ENCODE measurements around the gene BYSL. TPM values are rescaled to one million over a fixed set of nuclear protein-coding genes. Genes with fewer than 3 reads are reported as not detected.

The BYSL gene, protein sequence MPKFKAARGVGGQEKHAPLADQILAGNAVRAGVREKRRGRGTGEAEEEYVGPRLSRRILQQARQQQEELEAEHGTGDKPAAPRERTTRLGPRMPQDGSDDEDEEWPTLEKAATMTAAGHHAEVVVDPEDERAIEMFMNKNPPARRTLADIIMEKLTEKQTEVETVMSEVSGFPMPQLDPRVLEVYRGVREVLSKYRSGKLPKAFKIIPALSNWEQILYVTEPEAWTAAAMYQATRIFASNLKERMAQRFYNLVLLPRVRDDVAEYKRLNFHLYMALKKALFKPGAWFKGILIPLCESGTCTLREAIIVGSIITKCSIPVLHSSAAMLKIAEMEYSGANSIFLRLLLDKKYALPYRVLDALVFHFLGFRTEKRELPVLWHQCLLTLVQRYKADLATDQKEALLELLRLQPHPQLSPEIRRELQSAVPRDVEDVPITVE
- polyA plus RNA-seq (2012; ENCODE audit: low read depth, missing spikeins), result 19.1 TPM

DNA sequence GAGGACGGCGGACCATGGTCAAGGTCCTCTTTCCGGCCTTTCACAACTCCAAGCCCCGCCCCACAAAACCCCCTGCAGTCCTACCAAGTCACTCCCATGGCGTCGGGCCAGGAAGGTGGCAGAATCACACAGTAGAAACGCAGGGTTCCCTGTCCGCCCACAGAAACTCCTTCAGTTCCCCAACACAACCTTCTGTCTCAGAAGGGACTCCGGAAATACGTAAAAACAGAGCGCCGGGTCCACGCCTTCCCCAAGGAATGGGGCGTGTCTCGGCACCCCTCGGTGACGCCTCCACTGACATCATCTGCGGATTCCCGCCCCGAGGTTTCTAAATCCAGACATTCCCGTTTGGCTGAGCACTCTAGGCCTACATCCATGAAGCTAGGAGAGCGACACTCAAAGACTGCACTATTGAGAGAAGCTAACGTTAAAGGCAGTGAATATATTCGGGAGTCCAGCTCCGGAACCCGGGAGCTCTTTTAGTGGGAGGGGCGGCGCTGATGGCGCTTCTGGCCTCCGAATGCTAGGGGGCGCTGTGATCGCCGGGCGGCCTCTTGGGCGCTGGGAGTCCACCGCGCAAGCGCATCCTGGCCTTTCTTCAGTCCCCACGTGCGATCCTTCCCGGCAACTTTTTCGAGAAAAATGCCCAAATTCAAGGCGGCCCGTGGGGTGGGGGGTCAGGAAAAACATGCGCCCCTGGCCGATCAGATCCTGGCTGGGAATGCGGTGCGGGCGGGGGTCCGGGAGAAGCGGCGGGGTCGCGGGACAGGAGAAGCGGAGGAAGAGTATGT lies at the start of gene BYSL, which contains the start of gene MED20:
BYSL (plus strand) TSS at position 579 of the 791 bp plus-strand sequence; CDS start at position 643, 64 bp downstream.
MED20 (minus strand) TSS at position 219 of the 791 bp plus-strand sequence; CDS start at position 98, 121 bp downstream.
- peak; percentile 76 for FAIRE-seq
- TF ChIP-seq PAX5 (IDR thresholded peaks at IDR 0.05; ENCODE audit: insufficient read depth, low read length, severe bottlenecking) (peak; percentile 7), TAF1 (IDR thresholded peaks at IDR 0.05; ENCODE audit: low read depth, low read length) (peak; percentile 52; the same call in 1 of the 2 replicates), SPI1 (IDR thresholded peaks at IDR 0.05; ENCODE audit: low read depth, low read length) (peak; percentile 66), POLR2A (IDR thresholded peaks at IDR 0.05; ENCODE audit: low read depth, low read length) (0 out of 2 replicates have a peak, but pooled peaks have one; percentile 40), POU2F2 (IDR thresholded peaks at IDR 0.05; ENCODE audit: low read depth, low read length) (peak; percentile 20; the same call in 1 of the 2 replicates), POLR2AphosphoS5 (IDR thresholded peaks at IDR 0.05; ENCODE audit: low read depth, low read length) (peak; percentile 35; the same call in 1 of the 2 replicates)

DNA sequence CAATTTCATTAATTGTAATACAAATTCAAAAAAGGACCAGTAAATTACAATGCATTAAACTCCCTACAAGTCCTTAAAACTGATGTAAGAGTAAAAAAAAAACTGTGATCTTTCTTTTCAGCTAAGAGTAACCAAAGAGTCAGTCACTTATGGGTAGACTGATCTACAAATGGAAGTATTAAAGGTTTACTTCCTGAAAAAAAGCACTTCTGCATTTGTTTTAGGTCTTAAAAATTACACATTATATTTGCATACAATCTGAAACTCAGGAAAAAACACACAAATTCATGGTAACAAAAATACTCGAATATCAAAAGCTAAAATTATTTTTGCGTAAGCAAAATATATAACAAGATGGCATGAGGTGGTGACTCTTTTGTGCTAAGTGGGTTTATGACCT lies 49.6 kb upstream of the BYSL start:
- TF ChIP-seq TAF1 (IDR thresholded peaks at IDR 0.05; ENCODE audit: low read depth, low read length) (no peak), POU2F2 (IDR thresholded peaks at IDR 0.05; ENCODE audit: low read depth, low read length) (no peak), SPI1 (IDR thresholded peaks at IDR 0.05; ENCODE audit: low read depth, low read length) (no peak), PAX5 (IDR thresholded peaks at IDR 0.05; ENCODE audit: insufficient read depth, low read length, severe bottlenecking) (no peak), POLR2A (IDR thresholded peaks at IDR 0.05; ENCODE audit: low read depth, low read length) (no peak), POLR2AphosphoS5 (IDR thresholded peaks at IDR 0.05; ENCODE audit: low read depth, low read length) (no peak)
- no peak for DNase-seq (ENCODE audit: insufficient read length, low spot score)
- FAIRE-seq, result no peak

More for the DNA sequence above, at the start of gene BYSL, which contains the start of gene MED20:
- DNase-seq (ENCODE audit: insufficient read length, low spot score), result peak; percentile 91

DNA sequence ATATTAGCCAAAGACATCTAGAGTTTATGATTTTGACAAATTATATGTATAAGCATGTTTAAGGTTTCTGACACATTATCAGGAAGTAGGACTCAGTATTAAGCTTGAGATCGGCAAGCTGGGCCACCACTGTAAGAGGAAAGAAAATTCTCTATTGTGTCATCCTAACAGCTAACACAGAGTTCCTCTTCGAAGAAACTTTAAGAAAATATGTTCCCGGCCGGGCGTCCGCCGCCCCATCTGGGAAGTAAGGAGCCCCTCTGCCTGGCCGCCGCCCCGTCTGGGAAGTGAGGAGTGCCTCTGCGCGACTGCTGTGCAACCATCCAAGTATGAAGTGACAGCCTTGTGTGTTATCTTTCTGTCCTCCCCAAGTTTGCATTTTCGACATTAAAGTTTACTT lies 49.2 kb upstream of the BYSL start:
- TF ChIP-seq PAX5 (IDR thresholded peaks at IDR 0.05; ENCODE audit: insufficient read depth, low read length, severe bottlenecking) (no peak), POLR2A (IDR thresholded peaks at IDR 0.05; ENCODE audit: low read depth, low read length) (no peak), POLR2AphosphoS5 (IDR thresholded peaks at IDR 0.05; ENCODE audit: low read depth, low read length) (no peak), TAF1 (IDR thresholded peaks at IDR 0.05; ENCODE audit: low read depth, low read length) (no peak), POU2F2 (IDR thresholded peaks at IDR 0.05; ENCODE audit: low read depth, low read length) (no peak), SPI1 (IDR thresholded peaks at IDR 0.05; ENCODE audit: low read depth, low read length) (no peak)
- FAIRE-seq, result no peak
- DNase-seq (ENCODE audit: insufficient read length, low spot score), result no peak

GRCh38 chr6:41874741-41875140 lies 46.6 kb upstream of the BYSL start:
- no peak for TF ChIP-seq TAF1 (IDR thresholded peaks at IDR 0.05; ENCODE audit: low read depth, low read length)
- no peak for TF ChIP-seq POU2F2 (IDR thresholded peaks at IDR 0.05; ENCODE audit: low read depth, low read length)
- no peak for TF ChIP-seq PAX5 (IDR thresholded peaks at IDR 0.05; ENCODE audit: insufficient read depth, low read length, severe bottlenecking)
- TF ChIP-seq POLR2AphosphoS5 (IDR thresholded peaks at IDR 0.05; ENCODE audit: low read depth, low read length), result no peak
- no peak for TF ChIP-seq SPI1 (IDR thresholded peaks at IDR 0.05; ENCODE audit: low read depth, low read length)
- TF ChIP-seq POLR2A (IDR thresholded peaks at IDR 0.05; ENCODE audit: low read depth, low read length), result no peak
- DNase-seq (ENCODE audit: insufficient read length, low spot score) (no peak), FAIRE-seq (no peak)

DNA sequence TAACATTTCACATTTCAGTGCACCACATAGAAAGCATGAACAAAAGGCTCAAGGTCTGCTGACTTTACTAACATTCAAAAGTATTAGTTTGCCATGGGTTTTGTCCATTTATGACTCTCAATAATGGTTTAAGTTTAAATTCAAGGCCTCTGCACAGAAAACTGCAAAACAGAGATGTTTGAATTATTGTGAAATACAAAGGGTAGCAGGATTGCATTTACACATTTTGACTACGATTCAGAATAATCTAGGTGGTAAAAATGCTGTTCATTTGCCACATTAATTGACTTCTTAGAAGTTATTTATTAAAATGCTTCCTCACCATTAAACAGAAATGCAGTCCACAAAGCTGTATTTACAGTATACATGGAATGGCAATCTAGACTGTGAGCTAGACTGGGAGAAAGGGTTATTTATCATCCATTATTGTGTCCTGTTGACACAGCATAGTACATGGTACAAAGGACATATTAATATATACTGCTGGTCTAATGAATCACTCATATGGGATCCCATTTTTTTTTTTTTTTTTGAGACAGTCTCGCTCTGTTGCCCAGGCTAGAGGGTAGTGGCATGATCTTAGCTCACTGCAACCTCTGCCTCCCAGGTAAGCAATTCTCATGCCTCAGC lies 44.1 kb upstream of the BYSL start:
- FAIRE-seq, result no peak
- no peak for DNase-seq (ENCODE audit: insufficient read length, low spot score)
- no peak for TF ChIP-seq POU2F2 (IDR thresholded peaks at IDR 0.05; ENCODE audit: low read depth, low read length)
- TF ChIP-seq POLR2AphosphoS5 (IDR thresholded peaks at IDR 0.05; ENCODE audit: low read depth, low read length), result no peak
- TF ChIP-seq POLR2A (IDR thresholded peaks at IDR 0.05; ENCODE audit: low read depth, low read length), result no peak
- no peak for TF ChIP-seq PAX5 (IDR thresholded peaks at IDR 0.05; ENCODE audit: insufficient read depth, low read length, severe bottlenecking)
- TF ChIP-seq SPI1 (IDR thresholded peaks at IDR 0.05; ENCODE audit: low read depth, low read length), result no peak

GRCh38 chr6:41878246-41878645 lies 43.1 kb upstream of the BYSL start:
- no peak for TF ChIP-seq POLR2A (IDR thresholded peaks at IDR 0.05; ENCODE audit: low read depth, low read length)
- no peak for TF ChIP-seq POU2F2 (IDR thresholded peaks at IDR 0.05; ENCODE audit: low read depth, low read length)
- TF ChIP-seq PAX5 (IDR thresholded peaks at IDR 0.05; ENCODE audit: insufficient read depth, low read length, severe bottlenecking), result no peak
- no peak for TF ChIP-seq TAF1 (IDR thresholded peaks at IDR 0.05; ENCODE audit: low read depth, low read length)
- no peak for TF ChIP-seq SPI1 (IDR thresholded peaks at IDR 0.05; ENCODE audit: low read depth, low read length)
- no peak for TF ChIP-seq POLR2AphosphoS5 (IDR thresholded peaks at IDR 0.05; ENCODE audit: low read depth, low read length)
- no peak for FAIRE-seq
- DNase-seq (ENCODE audit: insufficient read length, low spot score), result no peak

DNA sequence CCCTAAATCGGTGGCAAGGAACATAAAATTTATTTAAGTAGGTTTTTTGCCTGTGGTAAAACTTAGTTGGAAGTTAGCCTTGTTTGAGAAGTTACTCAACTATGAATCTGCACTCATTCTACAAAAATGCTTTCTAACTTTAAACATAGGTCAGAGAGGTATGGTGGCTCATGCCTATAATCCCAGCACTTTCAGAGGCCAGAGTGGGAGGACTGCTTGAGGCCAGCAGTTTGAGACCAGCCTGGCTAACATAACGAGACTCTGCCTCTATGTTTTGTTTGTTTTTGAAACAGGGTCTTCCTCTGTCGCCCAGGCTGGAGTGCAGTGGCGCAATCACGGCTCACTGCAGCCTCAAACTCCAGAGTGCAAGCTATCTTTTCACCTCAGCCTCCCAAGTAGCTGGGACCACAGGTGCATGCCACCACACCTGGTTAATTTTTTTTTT lies 42.3 kb upstream of the BYSL start:
- TF ChIP-seq PAX5 (IDR thresholded peaks at IDR 0.05; ENCODE audit: insufficient read depth, low read length, severe bottlenecking) (no peak), POU2F2 (IDR thresholded peaks at IDR 0.05; ENCODE audit: low read depth, low read length) (no peak), POLR2AphosphoS5 (IDR thresholded peaks at IDR 0.05; ENCODE audit: low read depth, low read length) (no peak), SPI1 (IDR thresholded peaks at IDR 0.05; ENCODE audit: low read depth, low read length) (no peak), POLR2A (IDR thresholded peaks at IDR 0.05; ENCODE audit: low read depth, low read length) (no peak), TAF1 (IDR thresholded peaks at IDR 0.05; ENCODE audit: low read depth, low read length) (no peak)
- peak; percentile 26 for FAIRE-seq

GRCh38 chr6:41881506-41881905 lies 39.8 kb upstream of the BYSL start:
- no peak for TF ChIP-seq POLR2A (IDR thresholded peaks at IDR 0.05; ENCODE audit: low read depth, low read length)
- DNase-seq (ENCODE audit: insufficient read length, low spot score) (no peak), FAIRE-seq (no peak)

More for the DNA sequence above, 42.3 kb upstream of the BYSL start:
- DNase-seq (ENCODE audit: insufficient read length, low spot score), result no peak

Data from GM12891 (cell line).